ENCODE results near the gene NUDT4. TPM values are rescaled to one million over a fixed set of nuclear protein-coding genes. Genes with fewer than 3 reads are reported as not detected.
"Not testable (repeated sequence)": the region's sequence is repeated elsewhere in the genome, so short reads cannot be mapped to it uniquely, and the experiment has no call there.

Gene NUDT4
- total RNA-seq, 1 donor from 2014 or later = 37.1 TPM

GRCh38 chr12:93430280-93430679 lies 52.6 kb downstream of the NUDT4 start:
- Histone ChIP-seq H3K27ac (no peak overlapping the region), H3K27me3 (no peaks in the 10 kb centered on the region), H3K4me3 (no peak overlapping the region), H3K4me1 (peaks cover 79% of the 10 kb centered on the region), H3K36me3 (no peaks in the 10 kb centered on the region), H3K9me3 (no peaks in the 10 kb centered on the region)
- no peak for DNase-seq (ENCODE audit: extremely low spot score in 2 of 2)
- TF ChIP-seq POLR2A (IDR thresholded peaks at IDR 0.05) (no peak), POLR2AphosphoS5 (IDR thresholded peaks at IDR 0.05; ENCODE audit: insufficient read depth in 1 of 2, low read depth in 1 of 2) (no peak)
- TF ChIP-seq, protein P1, sequence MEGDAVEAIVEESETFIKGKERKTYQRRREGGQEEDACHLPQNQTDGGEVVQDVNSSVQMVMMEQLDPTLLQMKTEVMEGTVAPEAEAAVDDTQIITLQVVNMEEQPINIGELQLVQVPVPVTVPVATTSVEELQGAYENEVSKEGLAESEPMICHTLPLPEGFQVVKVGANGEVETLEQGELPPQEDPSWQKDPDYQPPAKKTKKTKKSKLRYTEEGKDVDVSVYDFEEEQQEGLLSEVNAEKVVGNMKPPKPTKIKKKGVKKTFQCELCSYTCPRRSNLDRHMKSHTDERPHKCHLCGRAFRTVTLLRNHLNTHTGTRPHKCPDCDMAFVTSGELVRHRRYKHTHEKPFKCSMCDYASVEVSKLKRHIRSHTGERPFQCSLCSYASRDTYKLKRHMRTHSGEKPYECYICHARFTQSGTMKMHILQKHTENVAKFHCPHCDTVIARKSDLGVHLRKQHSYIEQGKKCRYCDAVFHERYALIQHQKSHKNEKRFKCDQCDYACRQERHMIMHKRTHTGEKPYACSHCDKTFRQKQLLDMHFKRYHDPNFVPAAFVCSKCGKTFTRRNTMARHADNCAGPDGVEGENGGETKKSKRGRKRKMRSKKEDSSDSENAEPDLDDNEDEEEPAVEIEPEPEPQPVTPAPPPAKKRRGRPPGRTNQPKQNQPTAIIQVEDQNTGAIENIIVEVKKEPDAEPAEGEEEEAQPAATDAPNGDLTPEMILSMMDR (IDR thresholded peaks at IDR 0.05) = no peak
- intact Hi-C loops (cut with DNase I) = no loop called here

DNA sequence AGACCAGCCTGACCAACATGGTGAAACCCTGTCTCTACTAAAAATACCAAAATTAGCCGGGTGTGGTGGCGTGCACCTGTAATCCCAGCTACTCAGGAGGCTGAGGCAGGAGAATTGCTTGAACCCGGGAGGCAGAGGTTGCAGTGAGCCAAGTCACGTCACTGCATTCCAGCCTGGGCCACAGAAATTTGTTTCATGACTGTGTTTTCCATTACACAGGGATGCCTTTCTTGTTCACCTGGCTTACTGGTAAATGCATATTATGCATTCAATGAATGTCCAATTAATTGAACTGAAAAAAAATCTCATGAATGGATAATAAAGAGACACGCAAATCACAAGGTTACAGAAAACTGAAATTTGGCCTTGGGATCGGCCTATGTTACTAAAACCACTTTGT lies 54.3 kb downstream of the NUDT4 start:
- peaks cover 71% of the 10 kb centered on the region for H3K4me1 ChIP-seq
- H3K36me3 ChIP-seq; intact Hi-C loops (cut with DNase I); H3K27me3 ChIP-seq; H3K9me3 ChIP-seq; H3K4me3 ChIP-seq; H3K27ac ChIP-seq; DNase-seq (ENCODE audit: extremely low spot score in 2 of 2): not testable (repeated sequence)

DNA sequence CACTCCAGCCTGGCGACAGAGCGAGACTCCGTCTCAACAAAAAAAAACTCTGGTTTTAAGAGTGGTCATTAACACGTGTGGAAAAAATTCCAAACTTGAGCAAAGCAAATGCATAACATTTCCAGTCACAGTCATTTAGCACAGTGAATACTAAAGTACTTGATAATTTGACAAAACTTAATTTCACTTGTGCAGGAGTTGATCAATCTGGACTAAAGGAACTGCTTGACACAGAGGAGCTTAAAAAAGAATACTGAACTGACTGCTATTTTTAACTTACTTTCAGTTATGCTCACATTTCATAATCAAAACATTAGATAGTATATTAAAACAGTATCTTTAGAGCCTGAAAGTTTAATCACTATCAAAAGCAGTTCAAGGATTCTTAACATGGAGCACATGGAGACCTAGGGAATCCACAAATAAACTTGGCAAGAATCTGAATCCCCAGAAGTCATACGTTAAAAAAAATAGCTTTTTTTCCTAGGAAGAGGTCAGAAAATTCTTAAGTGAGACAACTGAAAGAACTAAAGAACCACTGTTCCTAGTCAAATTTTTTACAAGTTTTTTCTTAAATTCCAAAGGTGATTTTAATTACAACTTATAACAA lies 56.6 kb downstream of the NUDT4 start:
- H3K27me3 ChIP-seq = no peaks in the 10 kb centered on the region
- no peaks in the 10 kb centered on the region for H3K36me3 ChIP-seq
- no peak overlapping the region for H3K4me3 ChIP-seq
- no peak overlapping the region for H3K27ac ChIP-seq
- no peak for DNase-seq (ENCODE audit: extremely low spot score in 2 of 2)
- intact Hi-C loops (cut with DNase I) = no loop called here
- no peaks in the 10 kb centered on the region for H3K9me3 ChIP-seq
- TF ChIP-seq POLR2A (IDR thresholded peaks at IDR 0.05) = no peak
- TF ChIP-seq, protein P1 (IDR thresholded peaks at IDR 0.05) = no peak
- no peak for TF ChIP-seq POLR2AphosphoS5 (IDR thresholded peaks at IDR 0.05; ENCODE audit: insufficient read depth in 1 of 2, low read depth in 1 of 2)
- peaks cover 72% of the 10 kb centered on the region for H3K4me1 ChIP-seq

DNA sequence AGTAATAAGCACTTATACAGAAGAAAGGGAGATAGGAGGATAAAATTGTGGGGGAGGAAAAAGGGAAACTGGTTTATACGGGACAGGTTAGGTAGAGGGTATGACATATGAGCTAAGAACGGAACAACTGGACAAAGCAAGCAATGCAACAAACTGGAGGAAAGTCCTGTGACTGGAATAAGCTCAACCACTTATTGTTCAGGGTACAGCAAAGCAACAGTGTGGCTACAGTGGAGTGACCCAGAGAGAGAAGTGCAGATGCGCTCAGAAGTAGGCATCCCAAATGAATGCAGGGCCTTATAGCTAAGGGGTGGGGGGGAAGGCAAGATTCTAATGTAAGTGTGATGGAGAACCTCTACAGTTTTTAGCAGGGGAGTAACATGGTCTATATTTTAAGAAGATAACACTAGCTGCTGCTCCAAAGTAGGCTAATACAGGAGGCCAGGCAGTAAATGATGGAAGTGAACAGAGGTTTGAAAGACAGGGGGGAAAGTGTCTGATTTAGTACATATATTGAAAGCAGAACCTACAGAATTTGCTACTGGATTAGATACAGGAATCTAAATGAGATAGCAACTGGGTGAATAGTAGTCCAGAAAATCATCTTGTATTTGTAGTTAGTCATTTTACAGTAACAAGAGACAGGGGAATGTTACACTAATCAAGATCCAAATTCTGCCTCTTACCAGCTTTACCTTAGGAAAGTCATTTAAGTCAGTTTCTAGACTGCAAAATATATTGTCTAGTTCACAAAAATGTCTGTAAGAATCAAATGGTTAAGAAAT lies 60.7 kb downstream of the NUDT4 start:
- H3K4me3 ChIP-seq = no peak overlapping the region
- H3K36me3 ChIP-seq = no peaks in the 10 kb centered on the region
- intact Hi-C loops (cut with DNase I) = no loop called here
- H3K9me3 ChIP-seq = no peaks in the 10 kb centered on the region
- TF ChIP-seq, protein P1 (IDR thresholded peaks at IDR 0.05) = no peak
- TF ChIP-seq POLR2A (IDR thresholded peaks at IDR 0.05) (no peak), POLR2AphosphoS5 (IDR thresholded peaks at IDR 0.05; ENCODE audit: insufficient read depth in 1 of 2, low read depth in 1 of 2) (no peak)
- no peak for DNase-seq (ENCODE audit: extremely low spot score in 2 of 2)
- peaks cover 70% of the 10 kb centered on the region for H3K4me1 ChIP-seq
- no peaks in the 10 kb centered on the region for H3K27me3 ChIP-seq
- no peak overlapping the region for H3K27ac ChIP-seq

- no peaks in the 10 kb centered on the region for H3K27me3 ChIP-seq
- no peak for DNase-seq (ENCODE audit: extremely low spot score in 2 of 2)
- no peaks in the 10 kb centered on the region for H3K9me3 ChIP-seq
- TF ChIP-seq POLR2AphosphoS5 (IDR thresholded peaks at IDR 0.05; ENCODE audit: insufficient read depth in 1 of 2, low read depth in 1 of 2) = no peak
- no peak for TF ChIP-seq POLR2A (IDR thresholded peaks at IDR 0.05)
- TF ChIP-seq, protein P1 (IDR thresholded peaks at IDR 0.05) = no peak
- no peaks in the 10 kb centered on the region for H3K36me3 ChIP-seq
- peak overlapping the region; percentile 81 to 99 for H3K4me3 ChIP-seq
- intact Hi-C loops (cut with DNase I) = no loop called here
- H3K27ac ChIP-seq = no peak overlapping the region
- H3K4me1 ChIP-seq = peaks cover 55% of the 10 kb centered on the region
Measured at GRCh38 chr12:93440043-93440835, 62.5 kb downstream of the NUDT4 start.

All from vagina (tissue), 2 donors.